Endodermal cell (in vitro differentiated cells): ENCODE measurements around the gene MAGOH. TPM values are rescaled to one million over a fixed set of nuclear protein-coding genes. Genes with fewer than 3 reads are reported as not detected.

Source experiments
- DNase-seq: peaks from one replicate; pipeline ENCODE4 v3.0.0-alpha.2; 2017
- H3K27ac ChIP-seq: 2 replicates; pipeline ENCODE4 v1.5.1; 2013; ENCODE audit warnings: mild to moderate bottlenecking, low read depth, low read length, moderate library complexity
- H3K27me3 ChIP-seq: 2 replicates; pipeline ENCODE4 v1.6.1; 2013; ENCODE audit warnings: mild to moderate bottlenecking, low read length, moderate library complexity; ENCODE audit not compliant: insufficient read depth, control insufficient read depth, poor library complexity, severe bottlenecking
- H3K36me3 ChIP-seq: 2 replicates; pipeline ENCODE4 v1.7.0; 2013; ENCODE audit warnings: mild to moderate bottlenecking, low read length, moderate library complexity; ENCODE audit not compliant: control insufficient read depth, insufficient read depth
- H3K4me1 ChIP-seq: one replicate; pipeline ENCODE4 v1.7.0; 2013; ENCODE audit warnings: low read length; ENCODE audit not compliant: control insufficient read depth, insufficient read depth
- H3K4me3 ChIP-seq: 2 replicates; pipeline ENCODE4 v1.5.1; 2013; ENCODE audit warnings: mild to moderate bottlenecking, low read length, moderate library complexity
- H3K9ac ChIP-seq: 2 replicates; pipeline ENCODE4 v1.6.1; 2013; ENCODE audit warnings: mild to moderate bottlenecking, low read length, moderate library complexity; ENCODE audit not compliant: poor library complexity, severe bottlenecking; ENCODE audit errors: extremely low read depth
- H3K9me3 ChIP-seq: 2 replicates; pipeline ENCODE4 v1.6.1; 2013; ENCODE audit warnings: mild to moderate bottlenecking, low read length, moderate library complexity; ENCODE audit not compliant: control insufficient read depth
- H3K27ac Mint-ChIP-seq: 2 replicates; pipeline ENCODE4 v1.8.0; 2020; ENCODE audit warnings: mixed read lengths
- H3K27me3 Mint-ChIP-seq: 2 replicates; pipeline ENCODE4 v1.8.0; 2021; ENCODE audit warnings: mild to moderate bottlenecking, mixed read lengths; ENCODE audit not compliant: insufficient read depth
- H3K36me3 Mint-ChIP-seq: 2 replicates; pipeline ENCODE4 v1.8.0; 2020; ENCODE audit warnings: low read depth, mixed read lengths
- H3K4me1 Mint-ChIP-seq: 2 replicates; pipeline ENCODE4 v1.8.0; 2020; ENCODE audit warnings: mixed read lengths
- H3K4me3 Mint-ChIP-seq: 2 replicates; pipeline ENCODE4 v1.8.0; 2020; ENCODE audit warnings: mild to moderate bottlenecking, moderate library complexity, mixed read lengths
- H3K9me3 Mint-ChIP-seq: 2 replicates; pipeline ENCODE4 v1.8.0; 2020; ENCODE audit warnings: mild to moderate bottlenecking, mixed read lengths
- CTCF ChIP-seq: fragments of 200-600 bp; sonication (generic); conservative IDR thresholded peaks from 2 replicates; pipeline ENCODE4 v1.5.0; 2021; ENCODE audit warnings: antibody characterized with exemption, mild to moderate bottlenecking
- WGBS, 2 experiments: methylation state at CpG; one replicate each; pipeline versions ENCODE4 v1.1.5 to v1.1.7; 2013; ENCODE audit warnings: missing lambda C conversion rate in 2 of 2, mixed read lengths in 1 of 2; ENCODE audit not compliant: insufficient coverage in 1 of 2, insufficient read length in 1 of 2; 5-methylcytosine and 5-hydroxymethylcytosine counted together
- total RNA-seq, 2 donors: library from RNA; stranded (reverse); fragmentation: NEBNext Ultra II Directional in 1 of 2; extraction: Animal tissue kit (Norgen Biotek cat#: 25700) in 1 of 2; gene quantifications; 2 replicates in 1 of 2; 3 replicates in 1 of 2; pipeline ENCODE4 v1.2.1, GENCODE V29; 2021

The MAGOH gene
- total RNA-seq, 2 donors from 2014 or later = 59.1 to 74.7 TPM

GRCh38 chr1:53281133-53281532, 42.8 kb upstream of the MAGOH start:
- Histone ChIP-seq H3K27me3 (no peaks in the 10 kb centered on the region), H3K36me3 (peaks cover 24% of the 10 kb centered on the region), H3K9me3 (no peaks in the 10 kb centered on the region), H3K27ac (no peak overlapping the region), H3K4me1 (no peaks in the 10 kb centered on the region), H3K4me3 (no peak overlapping the region), H3K9ac (no peak overlapping the region)
- Mint-ChIP-seq H3K27ac (no peak overlapping the region), H3K36me3 (peaks cover 48% of the 10 kb centered on the region), H3K4me1 (peaks cover 5% of the 10 kb centered on the region), H3K27me3 (no peaks in the 10 kb centered on the region), H3K4me3 (no peak overlapping the region), H3K9me3 (no peaks in the 10 kb centered on the region)
- TF ChIP-seq CTCF = no peak
- no peak for DNase-seq
- 90 to 94% methylated on average over 4 to 9 of the region's 9 CpGs for WGBS, 2 experiments

- Mint-ChIP-seq H3K27ac (no peak overlapping the region), H3K9me3 (no peaks in the 10 kb centered on the region), H3K4me1 (no peaks in the 10 kb centered on the region), H3K36me3 (peaks cover 49% of the 10 kb centered on the region), H3K27me3 (no peaks in the 10 kb centered on the region), H3K4me3 (no peak overlapping the region)
- peaks cover 24% of the 10 kb centered on the region for H3K36me3 ChIP-seq
- H3K4me3 ChIP-seq = no peak overlapping the region
- no peak overlapping the region for H3K9ac ChIP-seq
- H3K27me3 ChIP-seq = no peaks in the 10 kb centered on the region
- no peak for DNase-seq
- WGBS, 2 experiments = 92 to 95% methylated on average over 8 of the region's 8 CpGs
- H3K9me3 ChIP-seq = no peaks in the 10 kb centered on the region
- TF ChIP-seq CTCF = no peak
- no peak overlapping the region for H3K27ac ChIP-seq
- H3K4me1 ChIP-seq = no peaks in the 10 kb centered on the region
These were observed 42.2 kb upstream of the MAGOH start for GRCh38 chr1:53280496-53280895.

- Mint-ChIP-seq H3K4me3 (no peak overlapping the region), H3K9me3 (no peaks in the 10 kb centered on the region), H3K4me1 (no peaks in the 10 kb centered on the region), H3K36me3 (peaks cover 46% of the 10 kb centered on the region), H3K27me3 (no peaks in the 10 kb centered on the region), H3K27ac (no peak overlapping the region)
- Histone ChIP-seq H3K9ac (no peak overlapping the region), H3K4me3 (no peak overlapping the region), H3K27ac (no peak overlapping the region), H3K27me3 (no peaks in the 10 kb centered on the region), H3K36me3 (peaks cover 20% of the 10 kb centered on the region), H3K4me1 (no peaks in the 10 kb centered on the region), H3K9me3 (no peaks in the 10 kb centered on the region)
- no peak for DNase-seq
- TF ChIP-seq CTCF = no peak
- WGBS, 2 experiments = 82 to 83% methylated on average over 9 to 14 of the region's 14 CpGs
These were observed 41.2 kb upstream of the MAGOH start for GRCh38 chr1:53279296-53280200.
